AG09309 (cell line): ENCODE data around the gene DNAJC8.

ENCODE experiments used
- DNase-seq: peaks from one replicate; pipeline ENCODE4 v3.0.0-alpha.2; 2010; ENCODE audit warnings: low read depth
- H3K4me3 ChIP-seq: 2 replicates; pipeline ENCODE4 v1.5.1; 2011; ENCODE audit warnings: mild to moderate bottlenecking, low read depth, low read length, moderate library complexity; ENCODE audit not compliant: control insufficient read depth
- TF ChIP-seq, protein P1 (sequence below): IDR thresholded peaks from 2 replicates; pipeline ENCODE4 v1.5.1; 2011; ENCODE audit warnings: mild to moderate bottlenecking, low read depth, low read length, inconsistent platforms; ENCODE audit not compliant: insufficient read depth, control insufficient read depth; ENCODE audit errors: missing control alignments

The DNAJC8 gene

DNA sequence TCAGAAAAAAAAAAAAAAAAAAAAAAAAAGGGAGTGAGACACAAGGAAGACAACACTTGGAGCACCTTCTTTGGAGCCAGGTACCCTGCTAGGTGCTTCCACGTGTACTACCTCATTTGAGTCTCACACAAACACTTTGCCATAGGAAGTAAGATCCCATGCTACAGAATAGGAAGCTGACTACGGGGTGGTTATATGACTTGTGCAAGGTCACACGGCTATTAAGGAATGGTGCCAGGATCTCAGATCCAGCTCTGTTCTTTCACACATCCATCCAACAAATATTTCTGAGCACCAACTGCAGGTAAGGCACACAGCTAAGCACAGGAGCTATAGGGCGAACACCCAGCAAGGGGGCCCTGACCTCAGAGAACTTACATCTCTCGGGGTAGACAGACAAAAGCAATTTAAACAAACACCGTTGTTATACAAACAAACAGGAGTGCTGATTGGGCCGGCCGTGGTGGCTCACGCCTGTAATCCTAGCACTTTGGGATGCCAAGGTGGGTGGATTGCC is 78.7 kb downstream of the DNAJC8 start:
- no peak overlapping the region for H3K4me3 ChIP-seq
- TF ChIP-seq, protein P1, sequence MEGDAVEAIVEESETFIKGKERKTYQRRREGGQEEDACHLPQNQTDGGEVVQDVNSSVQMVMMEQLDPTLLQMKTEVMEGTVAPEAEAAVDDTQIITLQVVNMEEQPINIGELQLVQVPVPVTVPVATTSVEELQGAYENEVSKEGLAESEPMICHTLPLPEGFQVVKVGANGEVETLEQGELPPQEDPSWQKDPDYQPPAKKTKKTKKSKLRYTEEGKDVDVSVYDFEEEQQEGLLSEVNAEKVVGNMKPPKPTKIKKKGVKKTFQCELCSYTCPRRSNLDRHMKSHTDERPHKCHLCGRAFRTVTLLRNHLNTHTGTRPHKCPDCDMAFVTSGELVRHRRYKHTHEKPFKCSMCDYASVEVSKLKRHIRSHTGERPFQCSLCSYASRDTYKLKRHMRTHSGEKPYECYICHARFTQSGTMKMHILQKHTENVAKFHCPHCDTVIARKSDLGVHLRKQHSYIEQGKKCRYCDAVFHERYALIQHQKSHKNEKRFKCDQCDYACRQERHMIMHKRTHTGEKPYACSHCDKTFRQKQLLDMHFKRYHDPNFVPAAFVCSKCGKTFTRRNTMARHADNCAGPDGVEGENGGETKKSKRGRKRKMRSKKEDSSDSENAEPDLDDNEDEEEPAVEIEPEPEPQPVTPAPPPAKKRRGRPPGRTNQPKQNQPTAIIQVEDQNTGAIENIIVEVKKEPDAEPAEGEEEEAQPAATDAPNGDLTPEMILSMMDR: no peak
- DNase-seq: no peak
